GM12873 (cell line): Measurements from ENCODE around the gene ZGRF1.

Experiments used
- TF ChIP-seq, protein P1 (sequence below): IDR thresholded peaks from 2 replicates; pipeline ENCODE4 v1.5.1; 2012; ENCODE audit warnings: low read depth, mild to moderate bottlenecking, moderate library complexity, low read length, control low read depth; ENCODE audit not compliant: insufficient read depth; ENCODE audit errors: missing control alignments

Gene ZGRF1, protein sequence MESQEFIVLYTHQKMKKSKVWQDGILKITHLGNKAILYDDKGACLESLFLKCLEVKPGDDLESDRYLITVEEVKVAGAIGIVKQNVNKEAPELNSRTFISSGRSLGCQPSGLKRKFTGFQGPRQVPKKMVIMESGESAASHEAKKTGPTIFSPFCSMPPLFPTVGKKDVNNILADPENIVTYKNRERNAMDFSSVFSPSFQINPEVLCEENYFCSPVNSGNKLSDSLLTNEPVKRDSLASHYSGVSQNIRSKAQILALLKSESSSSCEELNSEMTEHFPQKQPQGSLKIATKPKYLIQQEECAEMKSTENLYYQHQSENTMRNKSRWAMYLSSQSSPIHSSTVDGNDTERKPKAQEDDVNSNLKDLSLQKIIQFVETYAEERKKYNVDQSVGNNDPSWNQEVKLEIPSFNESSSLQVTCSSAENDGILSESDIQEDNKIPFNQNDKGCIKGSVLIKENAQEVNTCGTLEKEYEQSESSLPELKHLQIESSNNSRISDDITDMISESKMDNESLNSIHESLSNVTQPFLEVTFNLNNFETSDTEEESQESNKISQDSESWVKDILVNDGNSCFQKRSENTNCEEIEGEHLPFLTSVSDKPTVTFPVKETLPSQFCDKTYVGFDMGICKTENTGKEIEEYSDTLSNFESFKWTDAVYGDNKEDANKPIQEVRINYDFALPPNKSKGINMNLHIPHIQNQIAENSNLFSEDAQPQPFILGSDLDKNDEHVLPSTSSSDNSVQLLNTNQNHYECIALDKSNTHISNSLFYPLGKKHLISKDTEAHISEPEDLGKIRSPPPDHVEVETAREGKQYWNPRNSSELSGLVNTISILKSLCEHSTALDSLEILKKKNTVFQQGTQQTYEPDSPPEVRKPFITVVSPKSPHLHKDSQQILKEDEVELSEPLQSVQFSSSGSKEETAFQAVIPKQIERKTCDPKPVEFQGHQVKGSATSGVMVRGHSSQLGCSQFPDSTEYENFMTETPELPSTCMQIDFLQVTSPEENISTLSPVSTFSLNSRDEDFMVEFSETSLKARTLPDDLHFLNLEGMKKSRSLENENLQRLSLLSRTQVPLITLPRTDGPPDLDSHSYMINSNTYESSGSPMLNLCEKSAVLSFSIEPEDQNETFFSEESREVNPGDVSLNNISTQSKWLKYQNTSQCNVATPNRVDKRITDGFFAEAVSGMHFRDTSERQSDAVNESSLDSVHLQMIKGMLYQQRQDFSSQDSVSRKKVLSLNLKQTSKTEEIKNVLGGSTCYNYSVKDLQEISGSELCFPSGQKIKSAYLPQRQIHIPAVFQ (N-terminal part only)

GRCh38 chr4:112636688-112637551, at the start of gene ZGRF1, which contains the start of gene LARP7:
Gene ZGRF1, minus strand, starts transcription at chr4:112636909. Its CDS starts 3,733 bp downstream, at chr4:112633176.
Gene LARP7, plus strand, starts transcription at chr4:112637143. Its CDS starts 7,527 bp downstream, at chr4:112644670.
- TF ChIP-seq, protein P1, sequence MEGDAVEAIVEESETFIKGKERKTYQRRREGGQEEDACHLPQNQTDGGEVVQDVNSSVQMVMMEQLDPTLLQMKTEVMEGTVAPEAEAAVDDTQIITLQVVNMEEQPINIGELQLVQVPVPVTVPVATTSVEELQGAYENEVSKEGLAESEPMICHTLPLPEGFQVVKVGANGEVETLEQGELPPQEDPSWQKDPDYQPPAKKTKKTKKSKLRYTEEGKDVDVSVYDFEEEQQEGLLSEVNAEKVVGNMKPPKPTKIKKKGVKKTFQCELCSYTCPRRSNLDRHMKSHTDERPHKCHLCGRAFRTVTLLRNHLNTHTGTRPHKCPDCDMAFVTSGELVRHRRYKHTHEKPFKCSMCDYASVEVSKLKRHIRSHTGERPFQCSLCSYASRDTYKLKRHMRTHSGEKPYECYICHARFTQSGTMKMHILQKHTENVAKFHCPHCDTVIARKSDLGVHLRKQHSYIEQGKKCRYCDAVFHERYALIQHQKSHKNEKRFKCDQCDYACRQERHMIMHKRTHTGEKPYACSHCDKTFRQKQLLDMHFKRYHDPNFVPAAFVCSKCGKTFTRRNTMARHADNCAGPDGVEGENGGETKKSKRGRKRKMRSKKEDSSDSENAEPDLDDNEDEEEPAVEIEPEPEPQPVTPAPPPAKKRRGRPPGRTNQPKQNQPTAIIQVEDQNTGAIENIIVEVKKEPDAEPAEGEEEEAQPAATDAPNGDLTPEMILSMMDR = peak; percentile 66

- TF ChIP-seq, protein P1 = no peak
Measured at GRCh38 chr4:112680996-112681395, 44.3 kb upstream of the ZGRF1 start.

GRCh38 chr4:112677519-112678091, 40.9 kb upstream of the ZGRF1 start:
- TF ChIP-seq, protein P1 = no peak

- TF ChIP-seq, protein P1 = no peak
Measured at GRCh38 chr4:112674376-112674775, 37.7 kb upstream of the ZGRF1 start.

DNA sequence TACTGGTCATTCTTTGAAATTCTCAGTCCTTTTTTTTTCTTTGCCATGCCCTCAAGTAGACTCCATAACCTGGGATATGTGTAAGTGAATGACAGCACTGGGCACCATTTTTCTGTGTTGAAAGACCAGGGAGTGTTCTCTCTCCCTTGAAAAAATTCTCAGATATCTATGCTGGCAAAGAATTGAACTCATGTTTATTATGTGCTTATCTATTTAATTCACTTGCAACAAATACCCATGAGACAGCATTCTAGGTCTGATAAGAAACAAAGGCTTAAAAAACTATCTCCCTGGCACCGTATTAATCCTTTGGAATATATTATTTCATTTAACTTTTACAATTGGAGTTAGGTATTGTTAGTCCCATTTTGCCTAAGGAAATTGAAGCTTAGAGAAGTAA, 37.0 kb upstream of the ZGRF1 start:
- TF ChIP-seq, protein P1 = no peak

- TF ChIP-seq, protein P1 = no peak
Measured at GRCh38 chr4:112673076-112673475, 36.4 kb upstream of the ZGRF1 start.
